GM08714 (cell line): ENCODE measurements around the gene OPN3.

Experiments used
- H3K4me3 ChIP-seq: fragments of 200-500 bp; sonication (Bioruptor generic); 2 replicates; pipeline ENCODE4 v1.5.1; 2014; ENCODE audit warnings: mild to moderate bottlenecking, low read length, inconsistent platforms
- ZNF274 ChIP-seq: IDR thresholded peaks from 2 replicates; pipeline ENCODE4 v1.6.1; 2012; ENCODE audit warnings: mild to moderate bottlenecking, low read depth, low read length

The OPN3 gene

GRCh38 chr1:241598249-241598648 is 41.9 kb downstream of the OPN3 start:
- TF ChIP-seq ZNF274 = no peak
- no peak overlapping the region for H3K4me3 ChIP-seq

GRCh38 chr1:241596633-241597032 is 43.5 kb downstream of the OPN3 start:
- TF ChIP-seq ZNF274 = no peak
- H3K4me3 ChIP-seq = no peak overlapping the region

DNA sequence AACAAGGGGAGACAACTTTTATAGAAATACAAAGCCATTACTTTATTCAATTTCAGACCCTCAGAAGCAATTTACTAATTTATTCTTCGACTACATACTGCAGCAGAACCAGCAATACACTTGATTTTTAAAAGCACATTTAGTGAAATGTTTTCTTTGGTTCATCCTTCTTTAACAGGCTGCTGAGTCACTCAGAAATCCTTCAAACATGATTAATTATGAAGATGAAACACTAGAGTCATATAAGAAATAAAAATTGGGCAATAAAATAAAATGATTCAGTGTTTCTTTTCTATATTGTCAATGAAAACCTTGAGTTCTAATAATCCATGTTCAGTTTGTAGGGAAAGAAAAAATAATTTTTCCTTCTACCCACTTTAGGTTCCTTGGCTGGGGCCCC is 47.0 kb downstream of the OPN3 start:
- H3K4me3 ChIP-seq = no peak overlapping the region

DNA sequence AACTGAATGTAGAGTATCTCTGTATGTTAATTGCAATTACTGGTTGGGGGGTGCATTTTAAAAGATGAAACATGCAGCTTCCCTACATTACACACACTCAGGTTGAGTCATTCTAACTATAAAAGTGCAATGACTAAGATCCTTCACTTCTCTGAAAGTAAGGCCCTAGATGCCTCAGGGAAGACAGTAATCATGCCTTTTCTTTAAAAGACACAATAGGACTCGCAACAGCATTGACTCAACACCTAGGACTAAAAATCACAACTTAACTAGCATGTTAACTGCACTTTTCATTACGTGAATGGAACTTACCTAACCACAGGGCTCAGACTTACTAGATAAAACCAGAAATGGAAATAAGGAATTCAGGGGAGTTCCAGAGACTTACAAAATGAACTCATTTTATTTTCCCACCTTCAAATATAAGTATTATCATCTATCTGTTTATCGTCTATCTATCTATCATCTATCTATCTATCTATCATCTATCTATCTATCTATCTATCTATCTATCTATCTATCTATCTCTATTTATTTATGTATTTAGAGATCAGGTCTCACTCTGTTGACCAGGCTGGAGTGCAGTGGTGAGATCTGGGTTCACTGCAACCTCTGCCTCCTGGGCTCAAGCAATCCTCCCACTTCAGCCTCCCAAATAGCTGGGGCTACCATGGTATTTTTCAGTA is 47.8 kb downstream of the OPN3 start:
- H3K4me3 ChIP-seq = no peak overlapping the region
- no peak for TF ChIP-seq ZNF274

More for the DNA sequence above, 47.0 kb downstream of the OPN3 start:
- TF ChIP-seq ZNF274 = no peak

DNA sequence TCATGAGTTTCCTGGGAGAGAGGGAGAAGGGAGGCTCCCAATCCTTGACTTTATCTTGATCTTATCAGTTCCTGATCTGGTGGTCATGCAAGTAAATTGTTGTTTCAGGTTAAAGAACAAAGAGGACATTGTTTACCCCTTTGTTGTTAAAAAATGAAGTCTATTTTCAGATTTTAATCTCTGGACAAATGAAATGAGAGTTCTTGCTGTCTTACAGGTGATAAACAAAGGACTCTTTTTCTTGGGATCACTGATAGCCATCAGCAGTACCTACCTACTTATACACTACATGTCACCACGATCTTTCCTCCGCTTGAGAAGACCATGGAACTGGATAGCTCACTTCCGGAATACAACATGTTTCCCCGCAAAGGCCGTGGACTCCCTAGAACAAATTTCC is 48.4 kb downstream of the OPN3 start:
- TF ChIP-seq ZNF274 = no peak
- no peak overlapping the region for H3K4me3 ChIP-seq

GRCh38 chr1:241591317-241591716 is 48.9 kb downstream of the OPN3 start:
- no peak for TF ChIP-seq ZNF274
- no peak overlapping the region for H3K4me3 ChIP-seq

GRCh38 chr1:241590719-241591118 is 49.5 kb downstream of the OPN3 start:
- H3K4me3 ChIP-seq = no peak overlapping the region
- TF ChIP-seq ZNF274 = no peak

DNA sequence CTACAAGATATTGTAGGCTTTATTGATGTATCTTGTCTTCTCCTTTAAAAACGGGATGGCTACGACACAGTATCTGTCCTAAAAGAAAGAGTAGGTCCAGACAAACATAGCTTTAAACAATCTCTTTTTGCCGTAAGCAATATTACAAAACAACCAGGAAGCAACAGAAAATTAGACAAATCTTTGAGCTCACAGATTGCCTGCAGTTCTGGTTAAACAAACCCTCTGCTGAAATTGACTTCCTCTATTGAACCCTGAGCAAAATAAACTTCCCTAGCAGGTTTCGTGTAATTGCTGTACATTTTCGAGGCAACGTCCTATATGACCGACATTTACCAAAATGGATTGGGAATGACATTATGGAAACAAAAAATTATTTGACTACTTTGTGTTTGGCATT is 50.6 kb downstream of the OPN3 start:
- no peak overlapping the region for H3K4me3 ChIP-seq
- TF ChIP-seq ZNF274 = no peak

DNA sequence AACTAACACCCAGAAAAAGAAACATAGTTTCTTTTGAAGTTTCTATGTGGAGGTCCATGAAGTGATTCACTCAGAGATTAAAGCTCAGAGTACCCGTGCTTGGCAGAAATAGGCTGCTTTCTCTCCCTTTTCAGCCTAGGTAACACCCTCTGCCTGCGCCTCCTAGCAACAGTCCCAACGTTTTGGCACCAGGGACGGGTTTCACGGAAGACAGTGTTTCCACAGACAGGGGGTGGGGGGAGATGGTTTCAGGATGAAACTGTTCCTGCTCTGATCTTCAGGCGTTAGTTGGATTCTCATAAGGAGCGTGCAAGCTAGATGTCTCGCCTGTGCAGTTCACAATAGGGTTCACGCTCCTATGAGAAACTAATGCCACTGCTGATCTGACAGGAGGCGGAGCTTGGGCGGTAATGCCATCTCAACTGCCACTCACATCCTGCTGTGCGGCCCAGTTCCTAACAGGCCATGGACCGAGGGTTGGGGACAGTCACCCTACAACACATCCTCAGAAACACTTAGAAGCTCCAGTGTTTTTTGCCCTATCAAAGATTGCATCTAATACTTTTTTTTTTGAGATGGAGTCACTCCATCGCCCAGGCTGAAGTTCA is 53.2 kb downstream of the OPN3 start:
- TF ChIP-seq ZNF274 = no peak
- no peak overlapping the region for H3K4me3 ChIP-seq

DNA sequence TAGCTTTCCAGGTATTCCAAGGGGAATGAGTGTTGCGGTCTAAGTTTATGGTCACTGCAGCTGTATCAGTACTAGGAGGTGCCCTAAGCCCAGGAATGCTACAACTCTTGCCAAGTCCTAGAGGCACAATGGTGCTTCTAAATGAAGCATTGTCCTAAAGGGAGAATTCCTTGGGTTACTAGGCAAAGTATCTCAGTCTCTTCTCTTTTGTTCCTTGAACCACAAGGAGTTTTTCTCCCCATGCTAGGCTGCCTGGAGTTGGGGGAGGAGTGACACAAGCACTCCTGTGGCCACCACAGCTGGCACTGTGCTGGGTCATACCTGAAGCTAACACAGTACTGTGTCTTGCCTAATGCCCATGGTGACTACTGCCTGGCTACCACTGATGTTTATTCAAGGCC is 57.2 kb downstream of the OPN3 start:
- TF ChIP-seq ZNF274 = no peak
- no peak overlapping the region for H3K4me3 ChIP-seq

- TF ChIP-seq ZNF274 = no peak
- no peak overlapping the region for H3K4me3 ChIP-seq
These were observed 60.7 kb downstream of the OPN3 start for GRCh38 chr1:241579434-241579833.

DNA sequence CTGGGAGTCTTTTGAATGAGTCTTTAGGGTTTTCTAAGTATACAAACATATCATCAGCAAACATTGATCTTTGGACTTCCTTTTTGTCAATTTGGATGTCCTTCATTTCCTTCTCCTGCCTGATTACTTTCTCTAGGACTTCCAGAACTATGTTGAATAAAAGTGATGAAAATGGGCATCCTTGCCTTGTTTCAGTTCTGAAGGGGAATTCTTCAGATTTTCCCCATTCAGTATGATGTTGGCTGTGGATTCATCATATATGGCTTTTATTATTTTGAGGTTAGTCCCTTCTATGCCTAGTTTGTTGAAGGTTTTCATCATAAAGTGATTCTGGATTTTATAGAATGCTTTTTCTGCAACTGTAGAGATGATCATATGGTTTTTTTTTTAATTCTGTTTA is 66.0 kb downstream of the OPN3 start:
- no peak for TF ChIP-seq ZNF274
- H3K4me3 ChIP-seq = no peak overlapping the region

DNA sequence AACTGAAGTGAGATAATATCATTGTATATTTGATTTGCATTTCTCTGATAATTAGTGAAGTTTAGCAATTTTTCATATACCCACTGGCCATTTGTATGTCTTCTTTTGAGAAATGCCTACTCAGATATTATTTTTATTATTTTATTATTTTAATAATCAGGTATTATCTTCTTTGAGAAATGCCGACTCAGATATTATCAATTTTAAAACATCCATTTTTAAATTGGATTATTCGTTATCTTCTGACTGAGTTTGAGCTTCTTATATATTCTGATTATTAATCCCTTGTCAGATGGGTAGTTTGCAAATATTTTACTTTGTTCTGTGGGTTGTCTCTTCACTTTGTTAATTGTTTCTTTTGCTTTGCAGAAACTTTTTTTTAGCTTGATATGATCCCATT is 70.3 kb downstream of the OPN3 start:
- H3K4me3 ChIP-seq = no peak overlapping the region
- TF ChIP-seq ZNF274 = no peak

DNA sequence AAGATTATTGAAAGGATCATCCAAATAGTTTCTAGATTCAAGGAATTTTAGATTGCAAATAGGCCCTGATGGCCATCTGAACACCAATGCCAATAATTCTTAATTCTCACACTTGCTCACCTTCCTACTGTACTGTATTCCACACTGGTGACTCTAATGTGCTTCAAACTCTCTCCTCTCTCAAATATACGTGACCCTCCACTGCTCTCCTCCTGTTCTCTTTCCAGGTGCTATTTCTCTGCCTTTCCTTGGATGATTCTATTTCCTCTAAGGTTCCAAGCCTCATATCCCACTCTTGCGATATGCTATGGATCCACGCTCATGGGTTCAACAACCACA is 79.4 kb downstream of the OPN3 start:
- TF ChIP-seq ZNF274 = no peak
- no peak overlapping the region for H3K4me3 ChIP-seq

- TF ChIP-seq ZNF274 = no peak
- H3K4me3 ChIP-seq = no peak overlapping the region
These were observed 79.9 kb downstream of the OPN3 start for GRCh38 chr1:241560146-241560848.
